Measurements from ENCODE around the gene SPDYE17. TPM values are rescaled to one million over a fixed set of nuclear protein-coding genes. Genes with fewer than 3 reads are reported as not detected.
"Not testable (repeated sequence)": the region's sequence is repeated elsewhere in the genome, so short reads cannot be mapped to it uniquely, and the experiment has no call there.

The SPDYE17 gene
- total RNA-seq, 1 experiment from 2014 or later, result not detected

- H4K20me1 ChIP-seq (ENCODE audit: insufficient read depth); H2AFZ ChIP-seq (ENCODE audit: low read depth, low read length, poor library complexity, severe bottlenecking); intact Hi-C loops (cut with micrococcal nuclease); H3K27ac ChIP-seq (ENCODE audit: low read depth, low read length); H3K36me3 ChIP-seq (ENCODE audit: control insufficient read depth in 1 of 2, insufficient read depth in 2 of 2, low read length in 2 of 2); H3K9ac ChIP-seq (ENCODE audit: low read length); H3K4me2 ChIP-seq (ENCODE audit: low read length); CTCF ChIA-PET; H3K9me2 ChIP-seq (ENCODE audit: insufficient read depth); DNase-seq (ENCODE audit: low read depth, low spot score); H3K79me2 ChIP-seq (ENCODE audit: insufficient read depth, low read length); ATAC-seq; H3K4me3 ChIP-seq (replicated peaks in 1 of 2; ENCODE audit: low read depth in 1 of 2, low read length in 2 of 2); H3K27me3 ChIP-seq (ENCODE audit: insufficient read depth, low read length); RAD21 ChIA-PET (ENCODE audit: low non-redundant PET in 1 of 2, low total read pairs in 2 of 2, uncharacterized antibody in 2 of 2, unreplicated experiment in 2 of 2); H3K9me3 ChIP-seq (ENCODE audit: control insufficient read depth in 1 of 2, insufficient read depth in 1 of 2, low read depth in 1 of 2, low read length in 2 of 2); POLR2A ChIA-PET; BruUV-seq (replicated peaks); H3K4me1 ChIP-seq (ENCODE audit: control insufficient read depth in 1 of 2, insufficient read depth in 2 of 2, low read length in 2 of 2): not testable (repeated sequence)
Measured at GRCh38 chr7:76992871-76993270, 39.3 kb downstream of the SPDYE17 start.

GRCh38 chr7:76992204-76992603 lies 40.0 kb downstream of the SPDYE17 start:
- ATAC-seq; H3K9me3 ChIP-seq (ENCODE audit: control insufficient read depth in 1 of 2, insufficient read depth in 1 of 2, low read depth in 1 of 2, low read length in 2 of 2): not testable (repeated sequence)
- BruUV-seq (replicated peaks), result TSS peak; percentile 39

GRCh38 chr7:76990202-76990601 lies 42.0 kb downstream of the SPDYE17 start:
- BruUV-seq (replicated peaks); intact Hi-C loops (cut with micrococcal nuclease); ATAC-seq: not testable (repeated sequence)

More at GRCh38 chr7:76992204-76992603, 40.0 kb downstream of the SPDYE17 start:
- H3K9ac ChIP-seq (ENCODE audit: low read length); H3K36me3 ChIP-seq (ENCODE audit: control insufficient read depth in 1 of 2, insufficient read depth in 2 of 2, low read length in 2 of 2); DNase-seq (ENCODE audit: low read depth, low spot score); POLR2A ChIA-PET; H3K27ac ChIP-seq (ENCODE audit: low read depth, low read length); H3K4me1 ChIP-seq (ENCODE audit: control insufficient read depth in 1 of 2, insufficient read depth in 2 of 2, low read length in 2 of 2); H3K27me3 ChIP-seq (ENCODE audit: insufficient read depth, low read length); H3K9me2 ChIP-seq (ENCODE audit: insufficient read depth); CTCF ChIA-PET; intact Hi-C loops (cut with micrococcal nuclease); RAD21 ChIA-PET (ENCODE audit: low non-redundant PET in 1 of 2, low total read pairs in 2 of 2, uncharacterized antibody in 2 of 2, unreplicated experiment in 2 of 2); H4K20me1 ChIP-seq (ENCODE audit: insufficient read depth); H3K79me2 ChIP-seq (ENCODE audit: insufficient read depth, low read length); H3K4me3 ChIP-seq (replicated peaks in 1 of 2; ENCODE audit: low read depth in 1 of 2, low read length in 2 of 2); H2AFZ ChIP-seq (ENCODE audit: low read depth, low read length, poor library complexity, severe bottlenecking); H3K4me2 ChIP-seq (ENCODE audit: low read length): not testable (repeated sequence)

GRCh38 chr7:76985924-76986717 lies 46.0 kb downstream of the SPDYE17 start:
- intact Hi-C loops (cut with micrococcal nuclease); DNase-seq (ENCODE audit: low read depth, low spot score); RAD21 ChIA-PET (ENCODE audit: low non-redundant PET in 1 of 2, low total read pairs in 2 of 2, uncharacterized antibody in 2 of 2, unreplicated experiment in 2 of 2); H3K27ac ChIP-seq (ENCODE audit: low read depth, low read length); H3K9me3 ChIP-seq (ENCODE audit: control insufficient read depth in 1 of 2, insufficient read depth in 1 of 2, low read depth in 1 of 2, low read length in 2 of 2); CTCF ChIA-PET; H3K9ac ChIP-seq (ENCODE audit: low read length); H3K79me2 ChIP-seq (ENCODE audit: insufficient read depth, low read length); BruUV-seq (replicated peaks); H3K4me2 ChIP-seq (ENCODE audit: low read length); H3K36me3 ChIP-seq (ENCODE audit: control insufficient read depth in 1 of 2, insufficient read depth in 2 of 2, low read length in 2 of 2); H3K4me1 ChIP-seq (ENCODE audit: control insufficient read depth in 1 of 2, insufficient read depth in 2 of 2, low read length in 2 of 2); H3K4me3 ChIP-seq (replicated peaks in 1 of 2; ENCODE audit: low read depth in 1 of 2, low read length in 2 of 2); H3K9me2 ChIP-seq (ENCODE audit: insufficient read depth); H4K20me1 ChIP-seq (ENCODE audit: insufficient read depth); H2AFZ ChIP-seq (ENCODE audit: low read depth, low read length, poor library complexity, severe bottlenecking); H3K27me3 ChIP-seq (ENCODE audit: insufficient read depth, low read length); POLR2A ChIA-PET: not testable (repeated sequence)
- 0 out of 2 replicates have a peak, but pooled peaks have one; percentile 21 for ATAC-seq

More at GRCh38 chr7:76990202-76990601, 42.0 kb downstream of the SPDYE17 start:
- CTCF ChIA-PET; H3K9me3 ChIP-seq (ENCODE audit: control insufficient read depth in 1 of 2, insufficient read depth in 1 of 2, low read depth in 1 of 2, low read length in 2 of 2); POLR2A ChIA-PET; H3K79me2 ChIP-seq (ENCODE audit: insufficient read depth, low read length); RAD21 ChIA-PET (ENCODE audit: low non-redundant PET in 1 of 2, low total read pairs in 2 of 2, uncharacterized antibody in 2 of 2, unreplicated experiment in 2 of 2); DNase-seq (ENCODE audit: low read depth, low spot score); H3K36me3 ChIP-seq (ENCODE audit: control insufficient read depth in 1 of 2, insufficient read depth in 2 of 2, low read length in 2 of 2); H3K4me1 ChIP-seq (ENCODE audit: control insufficient read depth in 1 of 2, insufficient read depth in 2 of 2, low read length in 2 of 2); H3K9me2 ChIP-seq (ENCODE audit: insufficient read depth); H3K9ac ChIP-seq (ENCODE audit: low read length); H3K27ac ChIP-seq (ENCODE audit: low read depth, low read length); H2AFZ ChIP-seq (ENCODE audit: low read depth, low read length, poor library complexity, severe bottlenecking); H3K4me2 ChIP-seq (ENCODE audit: low read length); H3K4me3 ChIP-seq (replicated peaks in 1 of 2; ENCODE audit: low read depth in 1 of 2, low read length in 2 of 2); H3K27me3 ChIP-seq (ENCODE audit: insufficient read depth, low read length); H4K20me1 ChIP-seq (ENCODE audit: insufficient read depth): not testable (repeated sequence)
